Hypothalamus (tissue), 51 donors: ENCODE data around the gene PPP4R3C.
"Not testable (repeated sequence)": the region's sequence is repeated elsewhere in the genome, so short reads cannot be mapped to it uniquely, and the experiment has no call there.

Experiments used
- DNase-seq, 51 donors: peaks; one replicate each; lab custom pipeline; 2025; lab: John Stamatoyannopoulos, UW

PPP4R3C gene

DNA sequence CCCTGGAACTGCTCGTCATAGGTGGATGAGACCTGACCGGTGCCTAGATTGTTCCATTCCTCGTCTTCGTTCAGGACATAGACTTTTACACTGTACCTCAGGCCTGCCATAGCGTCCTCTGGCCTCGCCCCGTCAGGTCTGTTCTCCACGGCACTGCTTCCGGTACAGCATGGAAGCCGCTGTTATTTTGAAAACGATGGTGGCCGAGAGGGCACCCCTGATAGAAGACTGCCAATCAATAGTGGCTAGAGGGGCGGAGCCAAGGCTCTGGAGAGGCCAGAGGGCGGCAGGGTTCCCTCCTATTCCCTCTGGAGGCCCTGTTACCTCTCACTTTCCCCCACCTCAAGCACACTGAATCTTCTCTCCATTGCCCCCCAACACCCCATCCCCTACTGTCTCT, at the start of gene PPP4R3C:
TSS of gene PPP4R3C (minus strand) at position 155 of the 400 bp plus-strand sequence. CDS start at position 110, 45 bp downstream.
- no peak for DNase-seq

- DNase-seq, result no peak
Observed at GRCh38 chrX:27491397-27491796, 28.3 kb upstream of the PPP4R3C start.

DNA sequence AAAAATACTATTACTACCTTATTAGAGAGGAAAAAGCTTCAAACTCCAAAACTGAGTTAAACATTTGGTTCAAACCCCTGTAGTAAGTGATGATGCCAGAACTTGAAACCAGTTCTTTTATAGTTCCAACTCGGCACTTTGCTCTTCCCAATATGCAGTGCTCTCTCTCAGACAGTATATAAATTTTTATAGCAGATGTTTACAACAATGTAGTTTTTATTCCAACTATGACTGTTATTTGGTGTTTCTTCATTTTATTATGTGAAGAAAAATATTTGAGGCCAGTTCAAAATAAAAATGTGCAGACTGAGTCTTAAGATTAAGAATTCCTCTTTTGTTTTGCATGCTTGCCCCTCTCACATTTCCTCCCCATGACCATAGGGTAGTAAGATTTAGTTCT, 2.9 kb upstream of the PPP4R3C start:
- DNase-seq, result no peak

GRCh38 chrX:27465036-27465435, 1.9 kb upstream of the PPP4R3C start:
- DNase-seq, result no peak

GRCh38 chrX:27459129-27459528, 4.0 kb downstream of the PPP4R3C start:
- DNase-seq, result not testable (repeated sequence)

- DNase-seq, result not testable (repeated sequence)
Observed at GRCh38 chrX:27458544-27458943, 4.6 kb downstream of the PPP4R3C start.

DNA sequence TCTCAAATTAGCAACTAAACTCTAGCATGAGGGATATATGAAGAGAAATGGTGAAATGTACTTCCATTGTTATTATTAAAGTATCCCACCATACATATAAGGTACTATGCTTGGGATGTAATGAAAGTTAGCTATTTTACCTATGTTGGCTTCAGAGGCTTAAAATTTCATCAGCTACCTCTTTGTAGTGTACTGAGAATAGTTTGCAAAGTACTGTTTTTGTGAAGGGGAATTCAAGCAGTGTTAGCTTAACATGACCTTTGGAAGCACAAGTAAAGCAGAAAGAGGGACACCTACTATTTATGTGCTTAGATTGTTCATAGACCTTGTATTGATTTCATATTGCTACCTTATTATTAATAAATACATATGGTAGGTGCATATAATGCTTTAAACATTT, 11.8 kb downstream of the PPP4R3C start:
- DNase-seq, result no peak

GRCh38 chrX:27446423-27446822, 16.7 kb downstream of the PPP4R3C start:
- DNase-seq, result no peak

DNA sequence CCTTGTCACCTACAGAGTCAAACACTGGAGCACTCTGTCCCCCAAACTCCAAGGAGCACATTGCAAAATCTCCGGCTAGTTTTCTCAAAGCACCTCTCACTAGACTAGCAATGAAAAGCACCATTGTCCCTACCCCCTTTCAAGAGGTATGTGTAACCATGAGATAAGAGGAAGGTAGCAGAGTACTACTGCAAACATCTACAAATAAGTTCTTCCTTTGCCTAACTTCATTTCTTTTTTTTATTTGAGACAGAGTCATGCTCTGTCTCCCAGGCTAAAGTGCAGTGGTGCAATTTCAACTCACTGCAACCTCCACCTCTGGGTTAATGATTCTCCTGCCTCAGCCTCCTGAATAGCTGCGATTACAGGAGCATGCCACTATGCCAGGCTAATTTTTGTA, 17.7 kb downstream of the PPP4R3C start:
- DNase-seq, result no peak

DNA sequence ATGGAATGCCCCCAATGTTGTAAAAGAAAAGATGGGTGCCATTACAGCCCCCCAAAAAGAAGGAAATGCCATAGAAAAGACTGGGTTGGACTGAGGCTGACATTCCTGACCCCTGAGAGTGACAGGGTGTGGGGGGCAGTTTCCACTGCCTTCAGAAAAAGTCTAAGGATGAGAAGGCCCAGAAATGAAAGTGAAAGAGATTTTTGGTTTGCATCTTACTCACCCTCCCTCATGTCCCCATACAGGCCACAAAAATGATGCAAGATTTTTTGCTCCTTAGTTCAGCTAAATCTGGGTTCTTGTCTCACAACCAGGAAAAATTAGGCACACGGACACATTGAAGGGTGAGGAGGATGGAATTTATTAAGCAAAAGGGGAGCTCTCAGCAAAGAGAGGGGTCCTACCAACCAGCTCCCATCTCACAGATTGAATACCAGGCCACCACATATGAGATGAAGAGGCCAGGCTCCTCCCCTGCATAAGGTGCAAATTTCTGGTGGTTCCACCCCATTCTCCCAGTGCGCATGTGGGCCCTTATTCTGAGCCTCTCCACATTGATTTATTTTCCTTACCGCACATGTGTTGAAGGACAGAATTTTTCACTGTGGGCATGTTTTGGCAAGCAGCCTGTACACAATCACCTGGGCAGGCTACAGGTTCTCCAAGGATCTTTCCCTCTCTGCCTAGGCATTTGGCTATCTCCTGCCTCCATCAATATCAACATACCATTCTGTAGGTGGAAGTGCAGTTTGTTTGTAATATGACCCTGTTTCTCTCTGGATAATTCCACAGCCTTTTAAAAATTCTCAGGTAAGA, 18.8 kb downstream of the PPP4R3C start:
- DNase-seq, result no peak

DNA sequence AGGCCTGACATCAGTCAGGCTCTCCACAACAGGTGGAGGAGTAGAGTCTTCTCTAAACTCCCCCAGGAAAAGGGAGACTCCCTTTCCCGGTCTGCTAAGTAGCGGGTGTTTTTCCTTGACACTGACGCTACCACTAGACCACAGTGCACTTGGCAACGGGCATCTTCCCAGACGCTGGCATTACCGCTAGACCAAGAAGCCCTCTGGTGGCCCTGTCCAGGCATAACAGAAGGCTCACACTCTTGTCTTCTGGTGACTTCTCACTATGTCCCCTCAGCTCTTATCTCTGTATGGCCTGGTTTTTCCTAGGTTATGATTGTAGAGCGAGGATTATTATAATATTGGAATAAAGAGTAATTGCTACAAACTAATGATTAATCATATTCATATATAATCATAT, 20.7 kb downstream of the PPP4R3C start:
- not testable (repeated sequence) for DNase-seq

DNA sequence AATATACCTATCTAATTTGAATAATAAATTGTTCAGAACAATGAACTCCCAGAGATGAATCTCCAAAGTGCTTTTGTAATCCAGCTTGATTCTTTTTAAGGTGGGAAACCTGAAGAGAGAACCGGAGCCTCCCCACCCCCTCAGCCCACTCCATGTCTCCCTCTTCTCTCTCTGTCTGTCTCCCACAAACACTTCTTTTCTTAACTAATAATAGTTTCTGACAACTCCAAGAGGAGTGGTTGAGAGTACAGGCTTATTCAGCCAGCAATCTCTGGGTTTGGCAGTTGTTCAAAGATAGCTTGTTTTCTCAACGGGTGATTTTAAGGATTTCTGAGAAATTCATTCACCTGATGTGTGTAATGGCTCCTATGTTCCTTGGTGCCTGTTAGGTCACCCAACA, 23.4 kb downstream of the PPP4R3C start:
- no peak for DNase-seq

- DNase-seq, result no peak
Observed at GRCh38 chrX:27438937-27439336, 24.2 kb downstream of the PPP4R3C start.

GRCh38 chrX:27435031-27435430, 28.1 kb downstream of the PPP4R3C start:
- DNase-seq, result no peak
